ENCODE data around the gene DPH6.

DPH6 gene

GRCh38 chr15:35325374-35325941 lies 220.5 kb downstream of the DPH6 start:
- no peak overlapping the region for H3K4me3 ChIP-seq (replicated peaks; ENCODE audit: low read depth, low read length)
- TF ChIP-seq, protein P1, sequence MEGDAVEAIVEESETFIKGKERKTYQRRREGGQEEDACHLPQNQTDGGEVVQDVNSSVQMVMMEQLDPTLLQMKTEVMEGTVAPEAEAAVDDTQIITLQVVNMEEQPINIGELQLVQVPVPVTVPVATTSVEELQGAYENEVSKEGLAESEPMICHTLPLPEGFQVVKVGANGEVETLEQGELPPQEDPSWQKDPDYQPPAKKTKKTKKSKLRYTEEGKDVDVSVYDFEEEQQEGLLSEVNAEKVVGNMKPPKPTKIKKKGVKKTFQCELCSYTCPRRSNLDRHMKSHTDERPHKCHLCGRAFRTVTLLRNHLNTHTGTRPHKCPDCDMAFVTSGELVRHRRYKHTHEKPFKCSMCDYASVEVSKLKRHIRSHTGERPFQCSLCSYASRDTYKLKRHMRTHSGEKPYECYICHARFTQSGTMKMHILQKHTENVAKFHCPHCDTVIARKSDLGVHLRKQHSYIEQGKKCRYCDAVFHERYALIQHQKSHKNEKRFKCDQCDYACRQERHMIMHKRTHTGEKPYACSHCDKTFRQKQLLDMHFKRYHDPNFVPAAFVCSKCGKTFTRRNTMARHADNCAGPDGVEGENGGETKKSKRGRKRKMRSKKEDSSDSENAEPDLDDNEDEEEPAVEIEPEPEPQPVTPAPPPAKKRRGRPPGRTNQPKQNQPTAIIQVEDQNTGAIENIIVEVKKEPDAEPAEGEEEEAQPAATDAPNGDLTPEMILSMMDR (IDR thresholded peaks at IDR 0.05; ENCODE audit: low read depth, low read length, missing control alignments) = no peak
- no peak for DNase-seq (ENCODE audit: extremely low read depth, low read depth)

- no peak overlapping the region for H3K4me3 ChIP-seq (replicated peaks; ENCODE audit: low read depth, low read length)
- DNase-seq (ENCODE audit: extremely low read depth, low read depth) = no peak
- TF ChIP-seq, protein P1 (IDR thresholded peaks at IDR 0.05; ENCODE audit: low read depth, low read length, missing control alignments) = no peak
Observed at GRCh38 chr15:35323141-35323540, 222.8 kb downstream of the DPH6 start.

DNA sequence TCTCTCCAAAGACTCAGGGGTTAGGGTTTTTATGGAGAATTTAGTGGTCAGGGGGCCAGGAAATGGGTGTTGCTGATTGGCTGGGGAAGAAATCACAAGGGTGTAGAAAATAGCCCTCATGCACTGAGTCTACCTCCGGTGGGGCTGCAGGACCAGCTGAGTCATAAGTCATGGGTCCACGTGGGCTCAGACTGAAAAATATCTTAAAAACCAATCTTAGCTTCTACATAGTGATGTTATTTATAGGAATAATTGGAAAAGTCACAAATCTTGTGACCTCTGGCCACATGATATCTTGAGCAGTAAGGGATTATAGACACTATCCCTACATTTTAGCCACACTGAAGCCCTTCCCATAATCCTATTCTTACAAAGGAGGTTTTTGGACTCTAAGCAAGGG lies 224.0 kb downstream of the DPH6 start:
- DNase-seq (ENCODE audit: extremely low read depth, low read depth) = no peak
- no peak overlapping the region for H3K4me3 ChIP-seq (replicated peaks; ENCODE audit: low read depth, low read length)
- TF ChIP-seq, protein P1 (IDR thresholded peaks at IDR 0.05; ENCODE audit: low read depth, low read length, missing control alignments) = no peak

DNA sequence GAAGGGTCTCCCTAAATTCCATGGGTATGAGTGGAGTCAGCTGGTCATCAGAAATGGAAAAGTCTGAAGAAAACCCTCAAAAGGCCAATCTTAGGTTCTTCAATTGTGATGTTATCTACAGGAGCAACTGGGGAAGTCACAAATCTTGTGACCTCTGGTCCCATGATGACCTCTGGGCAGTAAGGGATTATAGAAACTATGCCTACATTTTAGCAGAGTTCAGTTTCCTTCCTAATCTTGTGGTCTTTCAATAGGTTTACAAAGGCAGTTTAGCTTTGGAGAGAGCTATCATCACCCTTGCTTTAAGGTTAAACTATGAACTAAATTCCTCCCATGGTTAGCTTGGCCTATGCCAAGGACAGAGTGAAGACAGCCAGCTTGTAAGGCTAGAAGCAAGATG lies 225.1 kb downstream of the DPH6 start:
- TF ChIP-seq, protein P1 (IDR thresholded peaks at IDR 0.05; ENCODE audit: low read depth, low read length, missing control alignments) = no peak
- no peak for DNase-seq (ENCODE audit: extremely low read depth, low read depth)
- H3K4me3 ChIP-seq (replicated peaks; ENCODE audit: low read depth, low read length) = no peak overlapping the region
